ENCODE data around the gene CACNB3. TPM values are rescaled to one million over a fixed set of nuclear protein-coding genes. Genes with fewer than 3 reads are reported as not detected.
A peak's percentile ranks its signal among the peaks of the same experiment; 100 is the strongest.

The CACNB3 gene
- total and polyA plus RNA-seq, 2 of the 8 experiments (the other 6 are each of a cell fraction or from before 2014, with no cell fraction given) = 12.5 to 16.0 TPM

- Histone ChIP-seq H3K14ac (ENCODE audit: insufficient read length) (no peak overlapping the region), H2AK5ac (ENCODE audit: low read depth, low read length) (no peak overlapping the region), H3K18ac (ENCODE audit: extremely low read depth, low read length) (no peak overlapping the region), H3K4ac (replicated peaks; ENCODE audit: insufficient read length, low read depth, low read length) (no peak overlapping the region), H2BK15ac (ENCODE audit: low read length) (no peak overlapping the region), H3K23me2 (ENCODE audit: low read depth, low read length) (peaks cover 10% of the 10 kb centered on the region), H4K8ac (ENCODE audit: extremely low read depth, insufficient read depth, low read length) (no peak overlapping the region), H4K5ac (ENCODE audit: insufficient read length, low read depth, low read length) (no peak overlapping the region), H2AFZ (ENCODE audit: low read length) (no peak overlapping the region), H3K36me3 (ENCODE audit: control insufficient read depth in 2 of 4, insufficient read depth in 4 of 4, low read length in 3 of 4) (peaks cover 22 to 55% (median 34%) of the 10 kb centered on the region in 4 experiments), H2BK5ac (ENCODE audit: low read depth, low read length) (no peak overlapping the region), H3K9ac (replicated peaks in 1 of 4; ENCODE audit: extremely low read depth in 1 of 4, low read depth in 3 of 4, low read length in 3 of 4) (no peak overlapping the region), H3K79me2 (ENCODE audit: control insufficient read depth in 1 of 2, insufficient read depth in 2 of 2, low read length in 2 of 2) (peaks cover 3 to 33% of the 10 kb centered on the region in 2 experiments; a peak in 3 of 4 replicates), H2BK12ac (ENCODE audit: low read depth, low read length) (no peak overlapping the region), H3K4me2 (ENCODE audit: insufficient read depth in 1 of 2, low read depth in 2 of 2, low read length in 2 of 2) (no peak overlapping the region), H3K27ac (ENCODE audit: low read depth, low read length) (no peak overlapping the region), H4K20me1 (replicated peaks in 1 of 2; ENCODE audit: control insufficient read depth in 1 of 2, insufficient read depth in 2 of 2, low read length in 2 of 2) (peaks cover 12 to 23% of the 10 kb centered on the region in 2 experiments), H3K9me3 (ENCODE audit: insufficient read depth in 2 of 2, low read depth in 1 of 2, low read length in 1 of 2) (no peaks in the 10 kb centered on the region), H2BK120ac (replicated peaks; ENCODE audit: low read depth, low read length) (no peak overlapping the region), H2BK20ac (ENCODE audit: low read length) (no peak overlapping the region), H3K79me1 (ENCODE audit: low read depth, low read length) (no peaks in the 10 kb centered on the region; the same call in 1 of the 2 replicates), H3K4me1 (replicated peaks in 1 of 4; ENCODE audit: control insufficient read depth in 3 of 4, insufficient read depth in 4 of 4, low read length in 3 of 4) (peaks cover 5 to 24% (median 18%) of the 10 kb centered on the region in 4 experiments), H3K27me3 (replicated peaks in 1 of 4; ENCODE audit: control insufficient read depth in 3 of 4, extremely low read depth in 1 of 4, insufficient read depth in 3 of 4, low read length in 3 of 4) (no peaks in the 10 kb centered on the region), H3K56ac (replicated peaks; ENCODE audit: insufficient read length, low read depth, low read length) (no peak overlapping the region), H3K4me3 (ENCODE audit: extremely low read depth in 1 of 4, insufficient read depth in 2 of 4, low read depth in 3 of 4, low read length in 4 of 4) (no peak overlapping the region), H4K91ac (replicated peaks; ENCODE audit: insufficient read length, low read length) (no peak overlapping the region), H3K23ac (ENCODE audit: insufficient read length) (no peak overlapping the region)
- ChIA-PET POLR2A (ENCODE audit: partially characterized antibody) (interaction anchor here (0.9 to 22.9 kb wide), 6 partner anchors 7 to 79 kb away, joined by 3 to 651 read pairs (median 4); partner anchors contain the start of gene DDX23), CTCF (ENCODE audit: partially characterized antibody) (interaction anchor here (0.7 to 26.4 kb wide), 7 partner anchors 7 to 127 kb away, joined by 3 to 678 read pairs (median 3); partner anchors contain the start of genes DDX23 and FKBP11)
- TF ChIP-seq MAX (IDR thresholded peaks at IDR 0.05) = no peak
- peak; percentile 24; the same call in 1 of the 2 replicates for TF ChIP-seq POLR2AphosphoS5 (IDR thresholded peaks at IDR 0.05; ENCODE audit: low read depth, low read length)
- TF ChIP-seq POU5F1 (IDR thresholded peaks at IDR 0.05; ENCODE audit: low read depth, low read length) = no peak
- WGBS, 2 experiments (ENCODE audit: extremely low coverage in 1 of 2, insufficient coverage in 1 of 2, insufficient read length in 1 of 2, insufficient replicate concordance in 2 of 2, low coverage in 1 of 2, low lambda C conversion rate in 2 of 2, missing lambda C conversion rate in 1 of 2) = 73% methylated on average over 2 of the region's 2 CpGs; no CpG with 5 or more reads in 1 of the 2 experiments
- FAIRE-seq (no peak), DNase-seq (ENCODE audit: low read depth in 1 of 2, low spot score in 2 of 2) (no peak)
These were observed 42.8 kb downstream of the CACNB3 start for GRCh38 chr12:48861111-48861510.

Data from H1 (cell line).